ENCODE measurements around the gene TTC28.

The TTC28 gene

GRCh38 chr22:27975381-27976013, 704.1 kb downstream of the TTC28 start:
- no peak overlapping the region for H3K4me3 ChIP-seq (ENCODE audit: low read depth, low read length)
- TF ChIP-seq CTCF (IDR thresholded peaks at IDR 0.05; ENCODE audit: borderline replicate concordance, insufficient read depth, low read depth, low read length): no peak

- TF ChIP-seq CTCF (IDR thresholded peaks at IDR 0.05; ENCODE audit: borderline replicate concordance, insufficient read depth, low read depth, low read length): no peak
- no peak overlapping the region for H3K4me3 ChIP-seq (ENCODE audit: low read depth, low read length)
These were observed 705.8 kb downstream of the TTC28 start for GRCh38 chr22:27973846-27974245.

GRCh38 chr22:27972732-27973698, 706.6 kb downstream of the TTC28 start:
- no peak overlapping the region for H3K4me3 ChIP-seq (ENCODE audit: low read depth, low read length)
- no peak for TF ChIP-seq CTCF (IDR thresholded peaks at IDR 0.05; ENCODE audit: borderline replicate concordance, insufficient read depth, low read depth, low read length)

- TF ChIP-seq CTCF (IDR thresholded peaks at IDR 0.05; ENCODE audit: borderline replicate concordance, insufficient read depth, low read depth, low read length): no peak
- H3K4me3 ChIP-seq (ENCODE audit: low read depth, low read length): no peak overlapping the region
These were observed 707.7 kb downstream of the TTC28 start for GRCh38 chr22:27971926-27972325.

GRCh38 chr22:27970596-27971220, 708.9 kb downstream of the TTC28 start:
- H3K4me3 ChIP-seq (ENCODE audit: low read depth, low read length): no peak overlapping the region
- TF ChIP-seq CTCF (IDR thresholded peaks at IDR 0.05; ENCODE audit: borderline replicate concordance, insufficient read depth, low read depth, low read length): no peak

- TF ChIP-seq CTCF (IDR thresholded peaks at IDR 0.05; ENCODE audit: borderline replicate concordance, insufficient read depth, low read depth, low read length): no peak
- no peak overlapping the region for H3K4me3 ChIP-seq (ENCODE audit: low read depth, low read length)
These were observed 713.2 kb downstream of the TTC28 start for GRCh38 chr22:27966168-27967064.

Data from GM12875 (cell line).